Keratinocyte (primary cell): Measurements from ENCODE around the gene FGF7. TPM values are rescaled to one million over a fixed set of nuclear protein-coding genes. Genes with fewer than 3 reads are reported as not detected.

Experiments
- DNase-seq: peaks from one replicate; pipeline ENCODE4 v3.0.0-alpha.2; 2011; ENCODE audit warnings: low read depth, missing footprints, low spot score
- FAIRE-seq: peaks from 2 replicates; lab custom pipeline; 2011; peaks lifted over from hg19 to GRCh38; lab: Jason Lieb, UNC
- H2AFZ ChIP-seq: 2 replicates; pipeline ENCODE4 v1.6.0; 2012; ENCODE audit warnings: low read length, control low read depth, inconsistent platforms; ENCODE audit not compliant: control insufficient read depth
- H3K27ac ChIP-seq: 2 replicates; pipeline ENCODE4 v1.5.1; 2011; ENCODE audit warnings: low read length; ENCODE audit not compliant: control insufficient read depth, insufficient read depth
- H3K27me3 ChIP-seq: 3 replicates; pipeline ENCODE4 v1.6.0; 2011; ENCODE audit warnings: low read length; ENCODE audit not compliant: control insufficient read depth, insufficient read depth; ENCODE audit errors: extremely low read depth
- H3K36me3 ChIP-seq, 2 experiments: 2 replicates in 1 of 2; 3 replicates in 1 of 2; pipeline ENCODE4 v1.5.1; 2011; ENCODE audit warnings: low read length in 2 of 2, mild to moderate bottlenecking in 1 of 2; ENCODE audit not compliant: control insufficient read depth in 2 of 2, insufficient read depth in 2 of 2; ENCODE audit errors: extremely low read depth in 1 of 2
- H3K4me1 ChIP-seq: 3 replicates; pipeline ENCODE4 v1.5.1; 2011; ENCODE audit warnings: low read length; ENCODE audit not compliant: control insufficient read depth, insufficient read depth; ENCODE audit errors: extremely low read depth
- H3K4me2 ChIP-seq: 3 replicates; pipeline ENCODE4 v1.6.0; 2011; ENCODE audit warnings: low read depth, low read length; ENCODE audit not compliant: control insufficient read depth, insufficient read depth; ENCODE audit errors: extremely low read depth
- H3K4me3 ChIP-seq, 3 experiments: fragments of 200-600 bp in 1 of 3; sonication (generic) in 1 of 3; 2 replicates in 2 of 3; 3 replicates in 1 of 3; pipeline ENCODE4 v1.5.1; 2011 to 2016; ENCODE audit warnings: low read length in 3 of 3, mild to moderate bottlenecking in 3 of 3, control low read depth in 2 of 3, inconsistent platforms in 1 of 3, low read depth in 1 of 3, mixed read lengths in 1 of 3, mixed run types in 1 of 3, moderate library complexity in 1 of 3; ENCODE audit not compliant: control insufficient read depth in 2 of 3, insufficient read depth in 2 of 3; ENCODE audit errors: extremely low read depth in 1 of 3
- H3K79me2 ChIP-seq: 2 replicates; pipeline ENCODE4 v1.6.0; 2012; ENCODE audit warnings: low read length; ENCODE audit not compliant: control insufficient read depth, insufficient read depth
- H3K9ac ChIP-seq: 3 replicates; pipeline ENCODE4 v1.6.0; 2011; ENCODE audit warnings: low read length; ENCODE audit not compliant: control insufficient read depth, insufficient read depth; ENCODE audit errors: extremely low read depth
- H3K9me1 ChIP-seq: 3 replicates; pipeline ENCODE4 v1.6.0; 2011; ENCODE audit warnings: low read length; ENCODE audit not compliant: control insufficient read depth, insufficient read depth; ENCODE audit errors: extremely low read depth
- H3K9me3 ChIP-seq: 2 replicates; pipeline ENCODE4 v1.5.1; 2012; ENCODE audit warnings: low read depth, low read length; ENCODE audit not compliant: control insufficient read depth
- H4K20me1 ChIP-seq: 3 replicates; pipeline ENCODE4 v1.6.0; 2011; ENCODE audit warnings: low read length; ENCODE audit not compliant: control insufficient read depth, insufficient read depth; ENCODE audit errors: extremely low read depth
- CTCF ChIP-seq, 3 experiments: IDR thresholded peaks in 1 of 3; conservative IDR thresholded peaks in 1 of 3; optimal IDR thresholded peaks in 1 of 3; 2 replicates in 2 of 3; 3 replicates in 1 of 3; pipeline versions ENCODE3 to v1.5.1; 2011; ENCODE audit warnings: low read length in 3 of 3, mild to moderate bottlenecking in 3 of 3, moderate library complexity in 2 of 3, control low read depth in 1 of 3, inconsistent platforms in 1 of 3; ENCODE audit not compliant: insufficient read depth in 2 of 3; ENCODE audit errors: extremely low read depth in 1 of 3
- EZH2 ChIP-seq: IDR thresholded peaks from one replicate; pipeline ENCODE4 v1.6.1; 2012; ENCODE audit warnings: inconsistent platforms, mild to moderate bottlenecking, low read length, moderate library complexity
- dilution Hi-C: fragments of 300-500 bp; cut with MboI; formaldehyde crosslinking; loops from one replicate; pipeline ENCODE4 v1.7.0; 2020; ENCODE audit warnings: low sequenced_read_pairs; ENCODE audit not compliant: extremely low pct_ligation_motif_present
- polyA plus RNA-seq, 5 experiments: library from polyadenylated mRNA; depleted of rRNA in 3 of 5; stranded (reverse) in 3 of 5; stranded (forward) in 1 of 5; unstranded in 1 of 5; fragments of >200 nt; gene quantifications; 1 replicate in 1 of 5; 2 replicates in 3 of 5; 3 replicates in 1 of 5; pipeline versions ENCODE4 v1.2.1 to v1.2.3, GENCODE V29; 2011 to 2012; ENCODE audit warnings: missing spikeins in 2 of 5, low read depth in 1 of 5, low replicate concordance in 1 of 5

Gene FGF7
- polyA plus RNA-seq, 1 donor (not counting 4 experiments of a cell fraction or from before 2014, with no cell fraction given): not detected

GRCh38 chr15:49435174-49435573, 12.1 kb downstream of the FGF7 start:
- Histone ChIP-seq H3K9me1 (no peaks in the 10 kb centered on the region), H3K27ac (no peak overlapping the region), H3K4me2 (no peak overlapping the region), H3K9me3 (no peaks in the 10 kb centered on the region), H3K4me3 (no peak overlapping the region), H3K4me1 (no peaks in the 10 kb centered on the region), H3K9ac (no peak overlapping the region), H3K27me3 (no peaks in the 10 kb centered on the region), H4K20me1 (no peaks in the 10 kb centered on the region), H3K36me3 (no peaks in the 10 kb centered on the region), H2AFZ (no peak overlapping the region), H3K79me2 (no peaks in the 10 kb centered on the region)
- TF ChIP-seq EZH2: no peak
- no peak for TF ChIP-seq CTCF (optimal IDR thresholded peaks at IDR 0.05 in 1 of 3, IDR thresholded peaks at IDR 0.05 in 1 of 3, conservative IDR thresholded peaks at IDR 0.05 in 1 of 3; ENCODE audit: extremely low read depth in 1 of 3, insufficient read depth in 2 of 3, low read length in 3 of 3)
- DNase-seq (no peak), FAIRE-seq (no peak)
- dilution Hi-C loops: no loop called here

DNA sequence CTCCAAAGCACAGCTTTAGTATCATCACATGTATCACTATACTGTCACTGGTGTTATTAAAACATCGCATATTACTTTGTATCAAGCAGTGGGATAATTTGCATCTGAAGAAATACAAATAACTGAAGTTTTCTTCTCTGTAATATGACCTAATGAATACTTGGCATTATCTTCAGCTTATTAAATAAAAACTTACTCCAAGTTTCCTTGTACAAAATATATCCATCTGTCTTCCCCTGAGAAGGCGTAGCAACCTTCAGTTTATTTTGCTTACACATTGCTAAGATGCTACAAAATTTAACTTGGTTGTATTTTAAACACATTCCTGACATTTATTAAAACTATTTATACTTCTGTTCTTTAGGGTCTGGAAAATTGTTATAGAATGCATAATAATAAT, 13.7 kb downstream of the FGF7 start:
- Histone ChIP-seq H3K9me1 (no peaks in the 10 kb centered on the region), H4K20me1 (no peaks in the 10 kb centered on the region), H3K27me3 (no peaks in the 10 kb centered on the region), H3K4me2 (no peak overlapping the region), H3K4me1 (no peaks in the 10 kb centered on the region), H3K79me2 (no peaks in the 10 kb centered on the region), H2AFZ (no peak overlapping the region), H3K4me3 (no peak overlapping the region), H3K27ac (no peak overlapping the region), H3K9me3 (no peaks in the 10 kb centered on the region), H3K9ac (no peak overlapping the region), H3K36me3 (no peaks in the 10 kb centered on the region)
- DNase-seq (no peak), FAIRE-seq (no peak)
- TF ChIP-seq CTCF (optimal IDR thresholded peaks at IDR 0.05 in 1 of 3, IDR thresholded peaks at IDR 0.05 in 1 of 3, conservative IDR thresholded peaks at IDR 0.05 in 1 of 3; ENCODE audit: extremely low read depth in 1 of 3, insufficient read depth in 2 of 3, low read length in 3 of 3) (no peak), EZH2 (no peak)
- dilution Hi-C loops: no loop called here
